NCI-H2227 treated with DMSO at 0.1 percent for 48 hours (cell line): ENCODE measurements around the gene PRIMA1.

Experiments
- DNase-seq: peaks from one replicate; lab custom pipeline; 2025; lab: John Stamatoyannopoulos, UW

The PRIMA1 gene

GRCh38 chr14:93712079-93712837 lies 76.0 kb downstream of the PRIMA1 start:
- no peak for DNase-seq

- DNase-seq: no peak
These were observed 79.0 kb downstream of the PRIMA1 start for GRCh38 chr14:93709249-93709648.

DNA sequence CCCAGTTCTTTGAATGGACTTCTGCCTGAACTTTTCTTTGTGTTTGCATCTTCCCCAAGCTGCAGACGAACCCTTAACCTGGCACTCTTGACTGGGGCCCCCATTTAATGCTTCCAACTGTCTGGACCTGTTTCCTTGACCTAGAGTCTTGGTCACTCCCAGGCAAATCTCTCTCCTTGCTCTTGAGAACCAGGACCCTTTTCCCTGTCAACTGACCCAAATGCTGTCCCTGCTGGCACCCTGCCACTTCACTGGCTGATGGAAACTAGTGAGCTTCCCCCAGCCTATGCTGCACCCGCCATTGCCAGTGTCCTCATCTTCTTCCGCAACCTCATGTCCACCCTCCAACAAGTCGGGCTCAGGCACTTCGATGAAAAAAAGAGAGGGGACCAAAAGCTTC lies 79.5 kb downstream of the PRIMA1 start:
- no peak for DNase-seq

DNA sequence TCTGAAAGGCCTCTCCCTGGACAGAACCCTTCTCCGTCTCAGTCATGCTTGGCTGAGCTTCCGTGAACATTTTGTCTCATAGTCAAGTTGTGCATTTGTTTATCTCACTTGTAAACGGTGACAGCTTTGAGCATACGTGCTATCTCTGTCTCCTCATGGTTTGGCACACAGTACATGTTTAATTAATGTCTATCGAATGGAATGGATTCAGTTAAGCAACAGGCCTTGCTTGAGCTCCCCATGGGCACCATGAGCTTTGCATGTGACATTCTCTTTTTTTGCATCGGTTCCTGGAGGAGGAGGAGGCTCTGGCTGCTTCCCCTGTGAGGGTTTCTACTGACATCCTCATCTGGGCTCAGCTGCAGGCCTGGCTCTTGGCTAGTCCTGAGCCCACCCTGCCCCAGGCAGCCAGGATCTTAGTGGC lies 80.0 kb downstream of the PRIMA1 start:
- no peak for DNase-seq

- no peak for DNase-seq
These were observed 80.8 kb downstream of the PRIMA1 start for GRCh38 chr14:93707475-93707874.

GRCh38 chr14:93706360-93706955 lies 81.8 kb downstream of the PRIMA1 start:
- no peak for DNase-seq

DNA sequence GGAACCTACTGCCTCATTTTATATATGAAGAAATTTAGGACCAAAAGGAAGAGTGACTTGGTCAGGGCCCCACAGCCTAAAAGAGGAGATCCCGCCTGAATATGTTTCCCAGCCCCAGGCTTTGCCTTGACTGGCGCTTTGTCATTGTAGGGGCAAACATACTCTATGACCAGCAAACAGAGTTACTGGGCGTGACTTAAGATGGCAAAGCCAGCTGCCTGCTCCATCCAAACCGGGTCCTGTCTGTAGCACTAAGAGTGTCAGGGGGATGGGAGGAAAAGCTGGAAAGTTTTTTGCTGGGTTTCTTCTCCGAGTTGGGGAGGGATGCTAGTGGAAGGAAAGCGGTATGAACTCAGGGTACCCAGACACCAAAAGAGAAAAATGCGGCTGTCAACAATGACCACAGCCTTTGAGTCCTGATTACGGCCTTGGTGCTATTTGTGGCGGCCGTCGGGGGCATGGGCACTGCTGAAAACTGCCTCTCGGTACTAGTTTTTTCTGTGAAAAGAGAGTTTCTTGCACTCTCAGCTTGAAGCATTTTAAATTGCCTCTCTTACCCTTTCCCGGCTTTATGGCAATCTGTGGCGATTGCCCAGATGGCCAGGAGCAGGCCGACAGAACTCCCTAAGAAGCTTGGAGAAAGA lies 82.7 kb downstream of the PRIMA1 start:
- DNase-seq: no peak

DNA sequence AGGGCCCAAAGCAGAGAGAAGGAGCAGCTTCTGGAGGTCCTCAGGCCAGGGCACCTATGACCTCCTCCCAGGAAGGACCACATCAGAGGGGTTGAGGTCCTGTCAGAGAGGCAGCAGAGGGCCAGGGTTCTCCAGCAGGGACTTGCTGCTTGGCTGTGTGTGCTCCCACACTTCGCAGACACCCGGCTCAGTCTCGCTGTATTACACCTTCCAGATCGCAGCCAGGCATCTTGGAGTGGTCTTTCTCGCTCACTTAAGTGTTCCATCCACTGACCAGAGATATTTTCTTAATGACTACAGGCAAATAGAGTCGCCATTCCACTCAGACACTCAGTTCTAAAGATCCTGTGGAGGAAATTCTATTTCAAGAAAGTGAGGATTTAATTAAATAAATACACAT lies 84.3 kb downstream of the PRIMA1 start:
- DNase-seq: no peak

DNA sequence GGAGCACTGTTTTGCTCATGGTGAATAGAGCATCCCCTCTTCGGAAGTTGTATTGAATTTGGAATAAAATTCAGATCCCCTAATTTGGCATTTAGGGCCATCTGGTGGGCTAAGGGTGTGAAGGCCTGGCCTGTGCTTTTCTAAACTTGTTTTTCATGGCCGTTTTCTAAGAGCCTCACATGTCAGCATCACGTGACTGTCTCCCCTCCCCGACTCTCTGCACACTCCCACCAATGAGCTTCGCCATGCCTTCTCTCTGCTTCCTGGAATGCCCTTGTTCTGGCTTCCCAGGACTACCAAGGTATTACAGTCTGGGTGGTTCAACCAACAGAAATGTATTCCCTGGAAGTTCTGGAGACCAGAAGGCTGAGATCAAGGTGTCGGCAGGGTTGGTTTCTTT lies 85.3 kb downstream of the PRIMA1 start:
- no peak for DNase-seq

DNA sequence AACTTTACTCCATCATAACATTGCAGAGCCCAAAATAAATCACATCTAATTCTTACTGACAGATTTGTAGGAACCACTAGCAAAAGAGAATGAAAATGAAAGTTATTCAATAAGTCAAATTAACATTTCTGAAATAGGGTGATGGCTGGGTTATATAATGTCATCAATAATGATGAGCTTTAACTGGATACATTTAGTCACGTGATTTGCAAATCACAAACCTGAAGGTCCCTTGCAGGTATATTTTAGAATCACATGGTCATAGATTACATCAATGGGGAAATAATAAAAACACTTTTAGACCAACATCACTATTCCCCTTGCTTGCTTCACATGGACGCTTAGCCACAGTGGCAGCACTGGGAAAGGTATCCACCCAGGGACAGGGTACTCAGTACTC lies 86.7 kb downstream of the PRIMA1 start:
- DNase-seq: no peak

DNA sequence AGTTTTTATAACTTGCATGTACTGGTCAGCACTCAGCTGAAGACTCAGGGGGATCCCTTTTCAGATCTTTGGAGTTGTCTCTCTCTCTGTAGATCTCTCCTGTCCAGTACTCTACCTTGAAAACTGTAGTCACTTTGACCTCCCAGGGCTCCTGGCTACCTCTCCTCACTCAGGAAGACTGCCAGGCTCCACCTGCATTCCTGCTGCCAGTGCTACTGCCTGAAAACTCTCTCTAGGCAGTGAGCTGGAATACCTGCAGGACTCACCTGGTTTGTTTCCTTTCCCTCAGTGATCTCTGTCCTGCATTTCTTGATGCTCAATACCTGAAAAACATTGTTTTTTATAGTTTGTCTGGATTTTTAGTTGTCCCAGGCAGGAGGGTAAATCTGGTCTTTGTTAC lies 87.4 kb downstream of the PRIMA1 start:
- DNase-seq: no peak

- no peak for DNase-seq
These were observed 94.4 kb downstream of the PRIMA1 start for GRCh38 chr14:93693914-93694313.

DNA sequence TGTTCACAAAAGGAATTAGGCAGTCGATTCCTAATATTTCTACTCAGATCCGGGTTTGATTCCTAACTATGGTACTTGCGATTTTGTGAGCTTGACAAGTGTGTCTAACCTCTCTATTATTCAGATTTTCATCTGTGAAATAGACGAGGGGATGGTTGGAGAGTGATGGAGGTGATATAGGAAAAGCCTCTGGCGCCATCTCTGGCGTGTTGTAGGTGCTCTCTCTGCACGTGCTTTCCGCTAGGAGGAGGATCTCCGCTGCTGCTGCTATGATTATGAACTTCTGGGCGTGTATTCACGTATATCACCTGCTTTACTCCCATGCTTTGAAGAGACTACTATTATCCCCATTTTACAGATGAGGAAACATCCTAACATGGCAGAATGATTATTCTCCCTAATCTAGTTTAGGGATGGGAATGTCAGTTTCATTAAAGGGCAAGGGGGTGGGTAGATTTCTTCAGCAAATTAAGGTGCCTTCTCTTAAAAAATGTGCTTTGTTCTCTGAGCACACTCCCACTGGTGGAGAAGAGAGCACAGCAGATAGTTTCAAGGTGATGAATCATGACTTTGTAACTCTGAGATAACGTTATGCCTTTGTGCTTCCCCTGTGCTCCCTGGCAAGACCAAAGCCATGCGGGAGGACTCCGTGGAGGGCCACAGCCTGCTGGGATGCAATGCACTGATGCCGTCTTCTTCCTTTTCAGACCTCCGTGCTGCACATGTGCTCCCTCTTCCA lies 97.1 kb downstream of the PRIMA1 start:
- DNase-seq: no peak

- DNase-seq: no peak
These were observed 98.1 kb downstream of the PRIMA1 start for GRCh38 chr14:93690146-93690545.

GRCh38 chr14:93688820-93689219 lies 99.5 kb downstream of the PRIMA1 start:
- no peak for DNase-seq

- no peak for DNase-seq
These were observed 100.0 kb downstream of the PRIMA1 start for GRCh38 chr14:93688239-93688666.

DNA sequence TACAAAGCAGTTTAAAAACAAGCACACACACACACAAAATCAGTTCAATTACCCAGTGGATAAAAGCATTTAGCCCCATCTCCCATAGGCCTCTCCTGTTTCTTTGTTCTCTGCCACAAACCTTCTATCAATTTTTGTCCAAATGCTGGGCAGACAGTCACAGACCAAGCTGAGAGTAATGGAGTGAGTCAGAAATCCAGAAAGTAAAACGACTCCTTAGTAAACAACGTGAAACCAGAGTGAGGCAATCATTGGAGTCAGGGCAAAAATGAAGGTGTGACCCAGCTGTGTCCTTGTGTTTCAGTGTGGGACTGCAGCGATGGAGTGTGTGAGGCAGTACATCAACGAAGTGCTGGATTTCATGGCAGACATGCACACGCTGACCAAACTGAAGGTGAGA lies 102.0 kb downstream of the PRIMA1 start:
- DNase-seq: no peak

- no peak for DNase-seq
These were observed 103.0 kb downstream of the PRIMA1 start for GRCh38 chr14:93685121-93685895.

GRCh38 chr14:93683226-93683625 lies 105.1 kb downstream of the PRIMA1 start:
- no peak for DNase-seq

DNA sequence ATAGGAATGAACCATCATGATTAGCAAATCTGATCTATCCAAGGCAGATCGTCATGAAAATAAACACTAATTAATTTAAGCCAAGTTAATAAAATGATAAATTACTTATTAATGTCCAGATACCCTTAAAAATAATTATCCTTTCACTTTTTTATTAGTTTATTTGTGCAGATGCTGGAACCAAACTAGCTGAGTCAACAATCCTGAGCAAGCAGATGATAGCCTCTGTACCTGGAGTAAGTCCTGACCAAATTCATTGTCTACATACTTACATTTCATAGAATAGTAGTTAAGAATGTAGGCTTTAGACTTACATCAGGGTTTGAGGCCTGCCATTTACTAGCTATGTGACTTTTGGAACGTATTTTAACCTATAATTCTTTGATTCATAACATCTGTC lies 105.8 kb downstream of the PRIMA1 start:
- DNase-seq: no peak

- DNase-seq: peak; percentile 90
These were observed 111.8 kb downstream of the PRIMA1 start for GRCh38 chr14:93676416-93676958.

- no peak for DNase-seq
These were observed 112.6 kb downstream of the PRIMA1 start for GRCh38 chr14:93675651-93676050.
